Dermis microvascular lymphatic vessel endothelial cell (primary cell): Measurements from ENCODE around the gene ITSN1. TPM values are rescaled to one million over a fixed set of nuclear protein-coding genes. Genes with fewer than 3 reads are reported as not detected.
"Not testable (repeated sequence)": the region's sequence is repeated elsewhere in the genome, so short reads cannot be mapped to it uniquely, and the experiment has no call there.

ENCODE experiments used
- DNase-seq, 2 donors: peaks; one replicate each; pipeline versions ENCODE4 v3.0.0 to v3.0.0-alpha.2; 2010; ENCODE audit warnings: low read depth in 2 of 2
- total RNA-seq: library from RNA; depleted of rRNA; stranded (reverse); fragments of >200 nt; gene quantifications from 2 replicates; pipeline ENCODE4 v1.2.1, GENCODE V29; 2014

ITSN1 gene
- total RNA-seq, 1 donor from 2014 or later: 46.7 TPM

- no peak for DNase-seq
These were observed 275.1 kb downstream of the ITSN1 start for GRCh38 chr21:33917421-33917820.

- DNase-seq: peak in 1 of 2 donors; percentile 81
These were observed 281.9 kb downstream of the ITSN1 start for GRCh38 chr21:33924079-33924765.

GRCh38 chr21:33924766-33925100 lies 282.4 kb downstream of the ITSN1 start:
- DNase-seq: no peak

- DNase-seq: not testable (repeated sequence)
These were observed 283.9 kb downstream of the ITSN1 start for GRCh38 chr21:33926248-33926647.

GRCh38 chr21:33931052-33931798 lies 288.9 kb downstream of the ITSN1 start:
- DNase-seq: not testable (repeated sequence)

GRCh38 chr21:33931799-33932390 lies 289.6 kb downstream of the ITSN1 start:
- no peak for DNase-seq

- no peak for DNase-seq
These were observed 290.4 kb downstream of the ITSN1 start for GRCh38 chr21:33932731-33933130.

- DNase-seq: no peak
These were observed 294.2 kb downstream of the ITSN1 start for GRCh38 chr21:33936301-33937038.

- no peak for DNase-seq
These were observed 294.8 kb downstream of the ITSN1 start for GRCh38 chr21:33937146-33937545.

GRCh38 chr21:33937931-33938339 lies 295.6 kb downstream of the ITSN1 start:
- DNase-seq: no peak

GRCh38 chr21:33938381-33938780 lies 296.1 kb downstream of the ITSN1 start:
- no peak for DNase-seq

GRCh38 chr21:33939226-33939625 lies 296.9 kb downstream of the ITSN1 start:
- DNase-seq: no peak

GRCh38 chr21:33940164-33940880 lies 298.0 kb downstream of the ITSN1 start:
- peak in 1 of 2 donors; percentile 74 for DNase-seq

GRCh38 chr21:33940881-33941245 lies 298.6 kb downstream of the ITSN1 start:
- DNase-seq: peak; percentile 65 to 68

- no peak for DNase-seq
These were observed 300.1 kb downstream of the ITSN1 start for GRCh38 chr21:33942426-33942825.

- DNase-seq: peak in 1 of 2 donors; percentile 18
These were observed 301.0 kb downstream of the ITSN1 start for GRCh38 chr21:33943293-33943692.

- no peak for DNase-seq
These were observed 302.0 kb downstream of the ITSN1 start for GRCh38 chr21:33944185-33944763.

GRCh38 chr21:33945652-33946270 lies 303.5 kb downstream of the ITSN1 start:
- no peak for DNase-seq

GRCh38 chr21:33947451-33948095 lies 305.3 kb downstream of the ITSN1 start:
- DNase-seq: peak; percentile 84 to 99
